RPMI8226 (cell line): ENCODE measurements around the gene GPR139.

Experiments
- DNase-seq: peaks from one replicate; pipeline ENCODE4 v3.0.0-alpha.2; 2015

Gene GPR139

GRCh38 chr16:20073203-20074098, at the start of gene GPR139:
TSS of gene GPR139 (minus strand) at chr16:20073890. CDS start at chr16:20073616, 274 bp downstream.
- no peak for DNase-seq

DNA sequence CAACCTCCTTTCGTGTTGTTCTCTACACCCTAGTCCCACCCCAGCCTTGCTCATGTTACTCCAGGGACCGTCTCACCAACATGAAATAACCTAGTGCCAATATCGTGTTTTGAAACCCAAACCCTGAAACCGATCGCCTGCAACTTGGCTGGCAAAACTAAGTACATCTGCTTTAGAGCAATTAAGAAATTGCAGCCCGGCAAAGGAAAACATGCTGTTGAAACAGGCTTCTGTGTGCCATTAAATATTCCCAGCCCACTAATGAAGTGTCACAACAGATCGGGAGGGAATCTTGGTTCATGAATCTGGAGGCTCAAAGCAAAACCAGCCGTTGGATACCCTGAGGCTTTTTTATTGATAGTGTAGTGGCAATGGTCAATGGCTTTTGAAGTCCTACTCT, 48.3 kb upstream of the GPR139 start:
- no peak for DNase-seq

DNA sequence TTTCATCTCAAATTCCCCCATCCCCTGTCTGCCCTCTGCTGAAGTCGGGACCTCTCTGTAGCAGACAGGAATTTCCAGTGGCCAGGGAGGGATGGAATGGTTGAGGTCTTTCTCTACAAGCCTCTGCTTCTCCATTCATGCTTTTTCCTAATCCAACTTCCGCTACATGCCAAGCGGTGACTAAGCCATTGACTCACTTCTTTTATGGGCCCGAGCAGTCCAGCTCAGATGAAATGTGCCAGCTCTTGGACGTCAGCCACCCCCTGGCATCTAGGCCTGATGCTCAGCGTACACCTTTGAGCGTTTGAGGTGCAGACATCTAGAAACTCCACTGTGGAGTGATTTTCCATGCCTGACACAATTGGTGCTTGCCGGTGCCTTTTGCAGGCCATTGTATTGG, 40.7 kb upstream of the GPR139 start:
- DNase-seq, result no peak

DNA sequence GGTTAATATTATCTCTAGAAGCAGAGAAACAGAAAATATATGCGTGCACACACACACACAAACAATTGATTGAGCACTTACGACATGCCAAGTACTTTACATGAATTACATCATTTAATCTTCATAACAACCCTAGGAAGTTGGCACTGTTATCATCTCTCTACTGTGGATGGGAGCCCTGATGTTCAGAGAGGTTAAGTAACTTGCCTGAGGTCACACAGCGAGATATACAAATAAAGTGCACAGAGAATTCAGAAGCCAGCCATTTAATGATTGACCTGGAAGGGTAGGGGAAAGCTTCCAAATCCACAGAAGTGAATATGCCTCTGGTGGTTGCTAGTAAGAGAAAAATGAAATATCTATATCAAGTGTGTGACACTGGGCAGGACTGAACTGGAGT, 37.5 kb upstream of the GPR139 start:
- DNase-seq, result no peak

DNA sequence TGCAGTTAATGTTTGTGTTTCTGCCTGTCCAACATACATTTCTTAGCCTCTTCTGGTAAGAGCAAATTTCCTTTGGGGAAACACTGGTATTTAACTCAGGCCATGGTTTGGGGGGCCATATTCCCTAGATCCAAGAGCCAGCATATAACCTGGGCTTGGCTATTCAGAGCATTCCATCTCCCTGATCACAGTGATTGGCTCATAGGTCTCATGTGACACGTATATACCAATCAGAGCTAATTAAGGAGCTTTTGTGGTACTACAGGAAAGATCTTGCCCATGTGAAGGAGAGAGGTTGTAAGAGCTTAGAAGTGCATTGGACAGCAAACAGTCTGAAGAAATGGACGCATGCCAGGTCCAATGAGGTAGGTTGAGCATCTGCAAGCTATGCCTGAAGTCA, 33.4 kb upstream of the GPR139 start:
- no peak for DNase-seq

DNA sequence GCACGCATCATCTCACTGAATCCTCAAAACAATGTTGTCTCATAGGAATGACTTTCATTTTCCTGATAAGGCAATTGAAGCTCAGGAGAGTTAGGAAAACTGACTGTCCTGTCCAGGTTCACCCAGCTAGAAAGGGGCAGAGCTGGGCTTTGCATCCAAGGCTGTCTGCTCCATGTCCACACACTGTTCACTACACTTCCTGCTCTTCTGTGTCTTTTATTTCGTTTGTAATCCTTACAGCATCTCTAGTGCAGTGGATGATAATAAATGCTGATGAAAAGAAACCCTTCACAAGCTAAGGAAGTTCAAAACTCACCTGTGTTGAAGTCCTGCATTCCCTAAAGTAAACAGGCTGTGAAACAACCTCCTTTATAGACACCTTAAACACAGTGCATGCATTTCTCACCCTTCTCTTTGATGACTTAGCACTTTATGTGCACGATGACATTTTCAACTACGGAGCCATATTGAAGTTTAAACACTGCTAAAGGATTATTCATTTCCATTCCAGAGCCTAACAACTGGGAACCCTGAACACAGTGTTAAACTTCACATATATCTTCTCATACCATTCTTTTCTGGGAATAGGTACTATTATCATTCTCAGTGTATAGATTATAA, 31.0 kb upstream of the GPR139 start:
- no peak for DNase-seq

GRCh38 chr16:20102521-20102920, 28.8 kb upstream of the GPR139 start:
- DNase-seq, result no peak

GRCh38 chr16:20102021-20102420, 28.3 kb upstream of the GPR139 start:
- no peak for DNase-seq

DNA sequence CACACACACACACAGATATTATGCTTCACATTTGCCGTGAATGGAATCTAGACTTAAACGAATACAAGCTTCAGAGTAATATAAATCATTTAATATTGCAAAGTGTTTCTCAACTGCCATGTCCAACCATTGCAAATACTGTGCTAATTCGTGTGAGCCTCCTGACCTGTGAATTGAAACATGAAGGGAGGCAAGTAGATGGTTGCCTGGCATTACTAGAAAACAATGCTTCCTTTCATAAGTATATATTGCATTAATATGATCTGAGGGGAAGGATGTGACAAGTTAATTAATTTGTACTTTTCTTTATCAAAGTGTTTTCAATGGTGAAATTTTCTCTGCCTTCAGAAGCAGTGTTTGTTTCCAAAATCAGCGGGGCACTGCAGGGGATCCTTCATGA, 25.7 kb upstream of the GPR139 start:
- no peak for DNase-seq

- no peak for DNase-seq
Observed at GRCh38 chr16:20094157-20094556, 20.5 kb upstream of the GPR139 start.

- no peak for DNase-seq
Observed at GRCh38 chr16:20089246-20089965, 15.7 kb upstream of the GPR139 start.

DNA sequence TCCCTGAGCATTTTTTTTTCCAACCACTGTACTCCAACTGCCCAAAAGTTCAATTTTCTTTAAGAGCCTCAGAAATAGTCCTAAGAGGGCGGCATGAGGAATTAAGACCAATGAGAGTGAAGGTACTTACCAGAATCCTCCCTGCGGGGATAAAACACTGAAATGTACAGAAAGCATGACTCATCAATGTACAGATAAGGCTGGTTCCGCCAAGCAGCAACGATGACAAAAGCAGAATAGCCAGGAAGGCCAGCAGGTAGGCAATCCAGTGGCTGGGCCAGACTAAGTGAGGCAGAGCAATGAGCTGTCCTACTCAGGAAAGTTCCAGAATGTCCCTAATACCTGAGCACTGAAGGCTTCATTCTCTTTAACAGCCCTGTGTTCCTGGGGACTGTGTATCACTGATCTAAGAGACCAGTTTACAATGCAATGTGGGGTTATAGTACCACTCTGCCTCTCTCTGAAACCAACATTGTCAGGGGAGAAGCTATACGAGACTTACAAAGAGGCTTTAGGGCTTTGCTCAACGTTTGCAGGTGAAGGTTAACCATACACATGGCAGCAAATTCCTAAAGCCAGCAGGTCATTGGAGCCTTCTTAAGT, 11.0 kb upstream of the GPR139 start:
- DNase-seq, result no peak

DNA sequence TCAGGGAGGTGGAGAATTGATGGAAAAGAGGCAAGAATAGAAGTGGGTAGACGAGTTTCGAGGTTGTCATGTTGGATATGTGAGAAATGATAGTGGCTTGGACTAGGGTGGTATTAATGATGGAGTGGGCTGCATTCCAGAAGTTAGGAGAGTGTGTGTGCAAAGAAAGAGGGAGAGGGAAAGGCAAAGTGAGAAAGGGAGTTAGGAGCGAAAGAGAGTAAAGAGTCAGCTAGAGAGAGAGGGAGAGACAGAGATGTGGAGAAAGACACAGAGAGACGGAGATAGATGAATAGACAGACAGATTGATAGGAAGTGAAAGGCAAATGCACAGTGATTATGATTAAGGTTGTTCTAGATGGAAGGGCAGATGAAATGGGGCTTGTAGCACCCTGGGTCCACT, 5.4 kb upstream of the GPR139 start:
- DNase-seq, result no peak

- no peak for DNase-seq
Observed at GRCh38 chr16:20075243-20075642, 1.6 kb upstream of the GPR139 start.

DNA sequence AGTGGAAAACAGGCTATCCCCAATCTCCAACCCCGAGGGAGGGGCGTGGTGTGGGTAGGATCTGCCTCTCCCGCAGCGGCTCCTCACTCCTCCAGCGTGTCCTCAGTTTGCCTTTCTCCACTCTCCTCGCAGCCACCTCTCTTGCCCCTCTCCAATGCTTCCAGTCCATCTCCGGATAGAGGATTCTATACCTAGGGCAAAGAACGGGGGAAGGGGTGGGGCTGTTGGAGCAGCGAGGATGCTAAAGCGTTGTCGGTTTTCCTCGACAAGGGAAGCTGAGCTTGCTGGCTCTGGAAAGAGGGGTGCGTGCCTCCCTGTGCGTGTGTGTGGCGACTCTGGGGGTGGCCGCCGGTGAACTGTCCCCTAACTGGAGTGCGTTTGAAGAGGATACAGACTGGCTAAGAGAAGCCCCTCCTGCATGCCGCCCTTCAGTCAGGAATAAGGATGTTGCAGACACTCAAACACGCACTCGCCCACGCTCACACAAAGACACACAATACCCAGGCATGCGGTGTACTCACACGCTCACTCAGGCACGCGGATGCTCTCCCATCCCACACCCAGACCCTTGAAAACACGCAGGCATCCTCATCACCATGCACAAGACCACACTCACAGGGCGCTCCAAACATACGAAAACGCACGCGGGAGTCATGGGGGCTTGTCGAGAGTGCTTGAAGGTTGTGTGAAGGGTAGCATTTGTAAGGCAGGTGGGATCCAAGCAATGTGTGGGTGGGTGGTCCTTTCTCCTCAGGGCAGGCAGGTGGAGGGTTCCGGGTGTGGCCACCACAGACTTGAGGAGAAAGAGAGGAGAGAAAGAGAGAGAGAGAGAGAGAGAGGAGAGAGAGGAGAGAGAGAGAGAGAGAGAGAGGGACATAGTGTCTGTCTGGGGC, 655 bp upstream of the GPR139 start:
- no peak for DNase-seq

GRCh38 chr16:20072874-20073202, 852 bp downstream of the GPR139 start:
- no peak for DNase-seq

GRCh38 chr16:20072146-20072873, 1.4 kb downstream of the GPR139 start:
- DNase-seq, result no peak

DNA sequence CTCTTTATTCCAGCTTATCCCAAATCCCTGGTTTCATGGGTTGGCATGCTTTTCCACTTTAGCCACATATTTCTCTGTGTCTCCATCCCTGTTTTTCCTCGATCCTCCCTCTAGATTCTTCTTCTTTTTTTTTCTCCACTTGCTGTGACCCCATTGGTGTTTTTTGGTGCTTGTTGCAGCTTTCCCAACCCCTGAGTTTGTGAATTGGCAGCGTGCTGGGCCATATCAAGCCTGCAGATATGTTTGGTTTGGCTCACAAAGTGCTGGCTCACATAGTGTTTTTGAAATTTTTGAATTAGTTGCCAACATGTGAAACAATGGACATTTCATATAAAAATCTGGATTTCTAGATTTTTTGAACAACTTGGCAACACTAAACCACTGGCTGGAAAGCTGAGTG, 8.8 kb downstream of the GPR139 start:
- DNase-seq, result no peak

- DNase-seq, result no peak
Observed at GRCh38 chr16:20064520-20064919, 9.2 kb downstream of the GPR139 start.

DNA sequence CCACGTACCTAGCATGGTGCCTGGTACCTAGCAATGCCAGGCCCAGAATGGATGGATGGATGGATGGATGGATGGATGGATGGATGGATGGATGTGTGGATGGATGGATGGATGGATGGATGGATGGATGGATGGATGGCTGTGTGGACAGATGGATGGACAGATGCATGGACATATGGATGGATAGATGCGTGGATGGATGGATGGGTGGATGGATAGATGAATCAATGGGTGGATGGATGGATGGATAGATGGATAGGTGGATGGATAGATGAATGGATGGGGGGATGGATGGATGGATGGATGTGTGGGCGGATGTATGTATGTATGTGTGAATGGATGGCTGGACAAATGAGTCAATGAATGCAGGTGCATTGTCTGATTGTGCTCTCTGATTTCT, 12.6 kb downstream of the GPR139 start:
- no peak for DNase-seq

DNA sequence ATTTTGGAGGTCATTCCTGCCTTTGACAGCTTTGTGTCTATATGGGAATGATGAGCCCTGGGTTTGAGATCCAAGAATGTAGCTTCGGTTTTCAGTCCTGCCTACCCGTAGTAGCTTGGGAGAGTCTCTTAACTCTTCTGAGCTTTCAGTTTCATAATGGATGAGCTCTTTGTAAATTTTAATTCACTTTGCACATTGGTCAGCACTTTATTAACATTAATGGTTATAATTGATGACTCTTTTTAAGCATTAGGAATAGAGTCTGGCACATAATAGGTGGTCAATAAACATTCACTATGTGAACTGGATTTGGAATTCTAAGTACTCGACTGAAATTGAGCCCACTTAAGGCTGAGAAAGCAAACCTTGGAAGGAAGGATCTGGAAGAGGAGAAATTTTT, 17.3 kb downstream of the GPR139 start:
- DNase-seq, result no peak

GRCh38 chr16:20053336-20053735, 20.4 kb downstream of the GPR139 start:
- no peak for DNase-seq
